HL-60 (cell line): ENCODE data around the gene MYH14.

Experiments
- DNase-seq, 2 experiments: peaks; one replicate each; pipeline ENCODE4 v3.0.0-alpha.2; 2010 to 2020; ENCODE audit warnings: low read depth in 1 of 2, low spot score in 1 of 2
- H3K27ac ChIP-seq: fragments of 250-450 bp; sonication (Bioruptor Pico); replicated peaks from 2 replicates; pipeline ENCODE4 v1.5.1; 2020; ENCODE audit warnings: mild to moderate bottlenecking, moderate library complexity
- H3K27me3 ChIP-seq: fragments of 250-450 bp; sonication (Bioruptor Pico); 2 replicates; pipeline ENCODE4 v1.5.1; 2021; ENCODE audit warnings: mild to moderate bottlenecking, moderate library complexity; ENCODE audit not compliant: insufficient read depth, poor library complexity, severe bottlenecking
- H3K4me3 ChIP-seq: replicated peaks from 2 replicates; pipeline ENCODE4 v1.5.1; 2011; ENCODE audit warnings: mild to moderate bottlenecking, control low read depth, low read length; ENCODE audit not compliant: insufficient read depth
- GABPA ChIP-seq: IDR thresholded peaks from 2 replicates; pipeline ENCODE4 v1.6.1; 2012; ENCODE audit warnings: low read depth
- POLR2AphosphoS5 ChIP-seq: IDR thresholded peaks from 2 replicates; pipeline ENCODE4 v1.6.1; 2012; ENCODE audit warnings: low read depth
- SPI1 ChIP-seq: IDR thresholded peaks from 2 replicates; pipeline ENCODE4 v1.6.1; 2012; ENCODE audit warnings: low read depth, mild to moderate bottlenecking, borderline replicate concordance
- TF ChIP-seq, protein P1 (sequence below): IDR thresholded peaks from 2 replicates; pipeline ENCODE4 v1.6.1; 2012; ENCODE audit warnings: low read depth; ENCODE audit not compliant: insufficient replicate concordance
- TF ChIP-seq, protein P2 (sequence below): IDR thresholded peaks from one replicate; pipeline ENCODE4 v1.5.1; 2011; ENCODE audit warnings: low read length, control low read depth, inconsistent platforms; ENCODE audit not compliant: insufficient read depth

MYH14 gene

DNA sequence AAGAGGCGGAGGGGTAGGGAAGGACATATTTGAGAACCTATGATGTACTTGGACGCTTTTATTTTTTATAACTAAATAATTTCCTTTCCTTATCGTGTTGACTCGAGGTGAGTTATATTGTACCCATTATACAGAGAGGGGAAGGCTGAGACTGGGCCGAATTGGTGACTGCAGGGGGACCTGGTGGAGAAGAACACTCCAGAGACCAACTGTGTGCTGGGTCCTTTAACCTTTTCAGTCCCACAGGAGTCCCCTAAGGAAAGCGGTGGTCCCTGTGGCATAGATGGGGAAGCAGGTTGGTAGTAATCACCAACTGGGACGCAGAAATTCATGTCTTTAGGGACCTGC is 633 bp downstream of the MYH14 start:
- Histone ChIP-seq H3K27me3 (peaks cover 17% of the 10 kb centered on the region), H3K27ac (no peak overlapping the region), H3K4me3 (no peak overlapping the region)
- no peak for DNase-seq
- TF ChIP-seq, protein P1, sequence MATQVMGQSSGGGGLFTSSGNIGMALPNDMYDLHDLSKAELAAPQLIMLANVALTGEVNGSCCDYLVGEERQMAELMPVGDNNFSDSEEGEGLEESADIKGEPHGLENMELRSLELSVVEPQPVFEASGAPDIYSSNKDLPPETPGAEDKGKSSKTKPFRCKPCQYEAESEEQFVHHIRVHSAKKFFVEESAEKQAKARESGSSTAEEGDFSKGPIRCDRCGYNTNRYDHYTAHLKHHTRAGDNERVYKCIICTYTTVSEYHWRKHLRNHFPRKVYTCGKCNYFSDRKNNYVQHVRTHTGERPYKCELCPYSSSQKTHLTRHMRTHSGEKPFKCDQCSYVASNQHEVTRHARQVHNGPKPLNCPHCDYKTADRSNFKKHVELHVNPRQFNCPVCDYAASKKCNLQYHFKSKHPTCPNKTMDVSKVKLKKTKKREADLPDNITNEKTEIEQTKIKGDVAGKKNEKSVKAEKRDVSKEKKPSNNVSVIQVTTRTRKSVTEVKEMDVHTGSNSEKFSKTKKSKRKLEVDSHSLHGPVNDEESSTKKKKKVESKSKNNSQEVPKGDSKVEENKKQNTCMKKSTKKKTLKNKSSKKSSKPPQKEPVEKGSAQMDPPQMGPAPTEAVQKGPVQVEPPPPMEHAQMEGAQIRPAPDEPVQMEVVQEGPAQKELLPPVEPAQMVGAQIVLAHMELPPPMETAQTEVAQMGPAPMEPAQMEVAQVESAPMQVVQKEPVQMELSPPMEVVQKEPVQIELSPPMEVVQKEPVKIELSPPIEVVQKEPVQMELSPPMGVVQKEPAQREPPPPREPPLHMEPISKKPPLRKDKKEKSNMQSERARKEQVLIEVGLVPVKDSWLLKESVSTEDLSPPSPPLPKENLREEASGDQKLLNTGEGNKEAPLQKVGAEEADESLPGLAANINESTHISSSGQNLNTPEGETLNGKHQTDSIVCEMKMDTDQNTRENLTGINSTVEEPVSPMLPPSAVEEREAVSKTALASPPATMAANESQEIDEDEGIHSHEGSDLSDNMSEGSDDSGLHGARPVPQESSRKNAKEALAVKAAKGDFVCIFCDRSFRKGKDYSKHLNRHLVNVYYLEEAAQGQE = no peak
- TF ChIP-seq SPI1 = no peak

DNA sequence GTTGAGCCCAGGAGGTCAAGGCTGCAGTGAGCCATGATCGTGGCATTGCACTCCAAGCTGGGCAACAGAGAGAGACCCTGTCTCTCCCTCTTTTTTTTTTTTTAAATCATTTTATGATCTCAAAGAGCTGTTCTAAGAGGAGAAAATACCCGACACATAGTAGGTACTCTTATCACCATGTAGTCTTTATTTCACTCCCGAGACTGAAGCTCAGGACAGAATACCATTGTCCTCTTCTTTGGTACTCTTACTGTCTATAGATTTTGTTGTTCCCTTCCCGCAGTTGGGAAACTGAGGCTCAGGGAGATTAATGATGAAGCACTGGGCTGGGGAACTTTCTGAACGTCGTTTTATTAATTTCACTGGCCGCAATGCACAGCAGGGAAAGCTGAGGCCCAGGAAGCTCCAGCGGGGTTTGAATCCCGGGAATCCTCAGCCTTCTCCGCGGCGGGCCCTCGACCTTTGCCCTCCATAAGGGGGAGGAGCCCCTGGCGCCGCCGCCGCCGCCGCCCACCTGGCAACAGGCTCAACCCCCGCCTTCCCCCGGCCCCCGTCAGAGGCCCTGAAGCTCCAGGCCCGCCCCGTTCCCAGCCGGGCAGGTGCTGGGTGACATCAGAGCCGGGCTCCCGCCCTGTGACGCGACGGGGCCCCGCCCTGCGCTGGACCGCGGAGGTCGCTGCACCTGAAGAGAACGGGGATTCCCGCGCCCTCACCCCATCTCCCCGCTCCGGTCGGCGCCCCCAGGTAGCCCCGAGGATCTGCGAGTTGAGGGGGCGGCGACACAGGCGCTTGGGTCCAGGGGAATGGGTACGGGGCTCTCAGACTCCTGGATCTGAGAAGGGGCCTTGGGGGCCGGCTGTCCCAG is 1.6 kb downstream of the MYH14 start:
- Histone ChIP-seq H3K4me3 (no peak overlapping the region), H3K27me3 (peaks cover 17% of the 10 kb centered on the region)
- TF ChIP-seq, protein P2, sequence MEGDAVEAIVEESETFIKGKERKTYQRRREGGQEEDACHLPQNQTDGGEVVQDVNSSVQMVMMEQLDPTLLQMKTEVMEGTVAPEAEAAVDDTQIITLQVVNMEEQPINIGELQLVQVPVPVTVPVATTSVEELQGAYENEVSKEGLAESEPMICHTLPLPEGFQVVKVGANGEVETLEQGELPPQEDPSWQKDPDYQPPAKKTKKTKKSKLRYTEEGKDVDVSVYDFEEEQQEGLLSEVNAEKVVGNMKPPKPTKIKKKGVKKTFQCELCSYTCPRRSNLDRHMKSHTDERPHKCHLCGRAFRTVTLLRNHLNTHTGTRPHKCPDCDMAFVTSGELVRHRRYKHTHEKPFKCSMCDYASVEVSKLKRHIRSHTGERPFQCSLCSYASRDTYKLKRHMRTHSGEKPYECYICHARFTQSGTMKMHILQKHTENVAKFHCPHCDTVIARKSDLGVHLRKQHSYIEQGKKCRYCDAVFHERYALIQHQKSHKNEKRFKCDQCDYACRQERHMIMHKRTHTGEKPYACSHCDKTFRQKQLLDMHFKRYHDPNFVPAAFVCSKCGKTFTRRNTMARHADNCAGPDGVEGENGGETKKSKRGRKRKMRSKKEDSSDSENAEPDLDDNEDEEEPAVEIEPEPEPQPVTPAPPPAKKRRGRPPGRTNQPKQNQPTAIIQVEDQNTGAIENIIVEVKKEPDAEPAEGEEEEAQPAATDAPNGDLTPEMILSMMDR = no peak
- TF ChIP-seq SPI1 (no peak), GABPA (no peak), POLR2AphosphoS5 (no peak)
- TF ChIP-seq, protein P1 = no peak

DNA sequence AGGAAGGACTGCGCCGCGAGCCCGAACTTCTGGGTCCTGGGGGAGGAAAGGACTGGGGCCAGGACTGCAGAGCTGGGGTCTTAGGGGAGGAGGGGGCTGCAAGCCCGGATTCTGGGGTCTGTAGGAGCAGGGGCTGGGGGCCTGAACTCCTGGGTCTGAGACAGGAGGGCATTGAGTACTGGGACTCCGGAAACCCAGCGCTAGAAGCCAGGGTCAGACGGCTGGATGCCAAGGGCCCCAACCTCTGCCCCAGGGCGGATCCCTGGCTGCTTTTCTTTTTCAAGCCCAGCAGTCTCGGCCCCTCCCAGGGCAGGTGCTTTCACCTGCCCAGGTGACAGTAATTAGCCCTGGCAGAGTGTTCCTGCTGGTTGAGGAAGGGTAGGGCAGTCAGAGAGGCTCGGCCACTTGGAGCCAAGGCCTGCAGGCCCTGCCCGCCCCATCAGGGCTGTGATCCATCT is 2.3 kb downstream of the MYH14 start:
- no peak for DNase-seq
- peaks cover 17% of the 10 kb centered on the region for H3K27me3 ChIP-seq
- no peak overlapping the region for H3K27ac ChIP-seq
- TF ChIP-seq SPI1 (no peak), GABPA (no peak), POLR2AphosphoS5 (no peak)
- TF ChIP-seq, protein P2 = no peak
- TF ChIP-seq, protein P1 = no peak
- no peak overlapping the region for H3K4me3 ChIP-seq

More for the DNA sequence above, 1.6 kb downstream of the MYH14 start:
- no peak for DNase-seq
- H3K27ac ChIP-seq = no peak overlapping the region
